GM19328 (cell line): ENCODE data around the gene INPP5E.

Experiments
- ATAC-seq: cut with Tn5 transposase; IDR thresholded peaks from one replicate; pipeline ENCODE4 v1.9.1; 2021; ENCODE audit warnings: mild to moderate bottlenecking, moderate library complexity; ENCODE audit not compliant: unreplicated experiment

INPP5E gene

DNA sequence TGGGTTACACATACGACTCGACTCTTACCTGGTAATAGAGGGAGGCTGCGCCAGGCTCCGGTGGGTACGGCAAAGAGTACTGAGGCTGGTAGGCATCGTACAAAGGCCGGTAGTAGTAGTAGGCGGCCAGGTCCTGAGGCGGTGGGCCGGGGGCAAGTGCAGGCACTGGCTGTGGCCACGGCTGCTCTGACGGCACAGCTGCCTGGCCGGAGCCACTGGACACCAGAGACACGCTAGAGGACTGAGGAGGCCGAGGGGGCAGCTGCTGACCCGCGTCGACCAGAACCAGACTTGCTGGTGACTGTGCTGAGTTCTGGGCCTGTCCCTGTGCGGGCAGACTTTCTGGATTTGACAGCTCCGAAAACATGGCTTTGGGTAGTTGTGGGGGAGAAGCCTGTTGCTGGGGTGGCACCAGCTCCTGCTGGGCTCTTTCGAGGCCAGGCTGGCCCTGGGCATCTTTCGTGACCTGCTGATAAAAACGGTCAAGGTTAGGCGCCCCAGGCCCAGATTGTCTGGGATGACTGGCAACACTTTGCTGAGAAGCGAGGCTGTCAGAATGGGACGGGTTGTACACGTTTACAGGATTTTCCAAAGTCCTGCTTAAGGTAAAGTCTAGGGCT, 34.5 kb upstream of the INPP5E start:
- no peak for ATAC-seq

DNA sequence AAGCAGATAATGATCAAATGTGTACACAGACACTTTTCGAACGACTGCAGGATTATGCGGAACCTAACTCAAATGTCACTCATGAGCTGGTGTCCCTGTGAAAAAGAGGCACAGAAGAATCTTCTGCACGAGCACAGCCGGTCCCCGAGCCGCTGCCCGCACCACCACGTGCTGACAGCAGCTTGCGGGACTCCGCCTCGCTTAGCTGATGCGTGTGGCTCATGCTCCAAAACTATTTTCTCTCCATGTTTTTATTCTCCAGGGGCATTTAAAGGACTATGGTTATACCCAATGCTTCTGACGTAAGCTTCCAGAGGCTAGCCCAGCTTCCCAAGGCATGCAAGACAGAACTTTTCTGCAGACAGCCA, 33.7 kb upstream of the INPP5E start:
- no peak for ATAC-seq

GRCh38 chr9:136472640-136473353, 33.2 kb upstream of the INPP5E start:
- ATAC-seq = no peak

DNA sequence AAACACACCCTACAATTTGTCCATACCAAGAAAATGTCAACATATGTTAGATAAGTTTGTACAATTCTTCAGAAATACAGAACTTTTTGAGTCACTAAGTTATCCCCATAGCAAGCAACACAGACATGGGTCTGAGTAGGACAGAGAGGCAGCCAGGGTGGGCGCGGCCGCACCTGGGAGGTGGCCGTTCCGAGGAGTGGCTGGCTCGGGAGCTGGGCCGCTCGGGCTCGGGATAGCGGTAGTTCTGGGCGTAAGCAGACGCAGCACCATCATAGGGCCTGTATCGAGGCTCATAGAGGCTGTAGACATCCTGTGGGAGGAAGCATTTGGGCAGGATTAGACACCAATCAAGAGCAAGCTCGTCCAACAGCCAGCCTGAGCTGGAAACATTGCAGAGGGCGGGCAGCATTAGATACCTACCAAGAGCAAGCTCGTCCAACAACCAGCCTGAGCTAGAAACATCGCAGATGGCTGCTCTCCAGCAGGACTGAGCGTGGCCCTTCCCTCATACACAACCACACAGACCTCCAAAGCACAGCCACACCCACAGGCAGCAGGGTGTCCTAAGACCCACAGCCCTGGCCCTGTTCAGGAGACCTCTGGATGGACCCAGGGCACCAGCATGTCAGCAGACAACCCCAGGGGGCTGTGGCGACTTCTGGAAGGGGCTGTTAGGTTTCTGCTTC, 32.3 kb upstream of the INPP5E start:
- ATAC-seq = no peak

GRCh38 chr9:136470792-136471469, 31.3 kb upstream of the INPP5E start:
- no peak for ATAC-seq

- no peak for ATAC-seq
Observed at GRCh38 chr9:136470356-136470755, 30.7 kb upstream of the INPP5E start.

GRCh38 chr9:136467766-136468165, 28.1 kb upstream of the INPP5E start:
- ATAC-seq = no peak

DNA sequence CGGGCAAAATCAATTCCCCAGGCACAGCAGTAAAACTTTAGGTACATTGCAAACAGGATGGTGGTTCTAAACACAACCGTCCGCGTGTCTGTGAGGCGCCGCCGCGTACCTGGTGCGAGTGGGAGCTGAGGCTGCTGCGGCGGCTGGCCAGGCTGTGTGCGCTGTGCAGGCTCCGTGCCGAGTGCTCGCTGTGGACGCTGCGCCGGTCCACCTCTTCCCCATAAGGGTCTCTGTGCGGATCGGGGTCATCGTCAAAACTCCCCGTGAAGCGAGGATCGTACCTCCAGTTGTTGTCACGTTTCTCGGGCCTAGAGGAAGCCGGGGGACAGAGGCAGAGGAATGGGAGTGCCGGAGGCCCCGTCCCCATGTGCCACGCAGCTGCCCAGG, 26.5 kb upstream of the INPP5E start:
- no peak for ATAC-seq

DNA sequence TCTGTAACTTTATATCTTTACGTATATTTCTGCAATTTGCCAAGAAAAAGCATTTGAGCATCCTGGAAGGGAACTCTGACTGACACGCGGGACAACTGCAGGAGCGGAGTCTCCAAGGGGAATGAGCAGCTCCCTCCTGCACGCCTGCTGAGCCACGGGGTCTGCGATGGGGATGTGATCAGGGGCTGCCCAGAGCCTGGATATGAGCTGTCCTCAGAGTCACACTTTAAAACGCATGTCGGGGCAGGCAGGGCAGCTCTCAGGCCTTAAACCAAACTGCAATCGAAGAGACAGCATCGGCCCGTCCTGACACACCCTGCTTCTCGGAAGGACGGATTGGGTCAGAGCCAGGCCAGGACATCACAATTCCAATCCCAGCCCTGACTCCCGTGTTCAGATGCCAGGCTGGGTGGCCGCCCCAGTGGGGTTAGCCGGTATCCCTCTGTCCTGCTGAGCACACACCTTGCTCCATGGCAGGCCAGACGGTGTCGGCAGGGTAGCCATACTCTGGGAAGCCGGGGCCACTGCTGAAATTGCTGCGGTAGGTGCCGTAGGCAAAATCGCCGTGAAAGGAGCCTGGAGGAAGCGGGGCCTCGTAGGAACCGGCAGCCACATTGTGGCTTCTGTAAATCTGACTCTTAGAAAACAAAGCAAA, 26.0 kb upstream of the INPP5E start:
- ATAC-seq = no peak

DNA sequence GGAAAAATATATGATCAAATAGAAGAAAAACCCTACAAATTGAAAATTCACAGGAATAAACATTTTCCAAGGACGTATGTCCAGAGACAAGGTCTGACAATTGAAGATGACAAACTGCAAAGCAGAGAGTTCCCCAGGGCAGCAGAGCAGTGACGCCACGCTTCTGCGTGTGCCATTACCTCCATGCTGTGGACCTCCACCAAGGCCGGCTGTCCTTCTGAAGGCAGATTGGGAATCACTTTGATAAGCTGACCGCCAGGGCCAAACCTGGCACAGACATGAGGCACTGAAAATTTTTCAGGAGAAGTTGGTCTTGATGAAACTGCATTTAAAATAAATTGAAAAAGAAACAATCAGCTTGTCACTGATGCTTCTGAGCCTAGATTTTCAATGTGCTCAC, 24.6 kb upstream of the INPP5E start:
- no peak for ATAC-seq

- no peak for ATAC-seq
Observed at GRCh38 chr9:136463578-136463977, 23.9 kb upstream of the INPP5E start.

DNA sequence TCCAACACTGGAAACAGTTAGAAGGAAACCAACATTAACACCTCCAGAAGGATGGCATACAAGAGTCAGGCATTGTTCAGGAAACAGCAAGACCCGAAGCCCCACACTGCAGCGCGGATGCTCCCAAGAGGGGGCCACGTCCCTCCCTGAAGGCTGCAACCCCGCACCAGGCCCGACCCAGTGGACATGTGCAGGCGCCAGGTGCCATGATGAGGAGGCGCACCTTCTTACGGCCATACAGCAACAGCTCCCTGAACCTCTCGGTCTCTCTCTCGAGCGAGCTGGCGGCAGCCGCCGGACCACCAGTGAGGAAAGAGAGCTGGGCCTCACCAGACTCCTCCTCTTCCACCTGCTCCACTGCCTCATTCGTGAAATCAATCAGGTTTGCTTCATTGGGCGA, 23.0 kb upstream of the INPP5E start:
- ATAC-seq = no peak

- ATAC-seq = no peak
Observed at GRCh38 chr9:136460772-136461325, 21.2 kb upstream of the INPP5E start.

DNA sequence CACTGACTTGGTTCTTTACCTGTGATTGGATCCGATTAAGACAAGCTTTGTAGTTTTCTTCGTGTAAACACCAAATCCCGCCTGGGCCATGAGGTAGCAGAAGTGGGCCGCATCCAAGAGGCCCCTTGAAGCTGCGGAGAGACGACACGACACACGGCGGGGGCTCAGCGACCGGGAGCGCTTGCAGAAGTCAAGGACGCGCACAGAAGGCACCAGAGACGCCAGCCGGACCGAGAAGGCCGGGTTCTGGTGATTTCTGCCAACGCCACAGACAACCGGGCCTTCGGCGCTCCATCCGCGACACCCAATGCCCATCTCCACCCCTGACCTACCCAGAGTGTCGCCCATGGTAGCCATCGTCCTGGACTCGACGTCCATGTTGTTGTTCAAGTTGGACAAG, 19.8 kb upstream of the INPP5E start:
- no peak for ATAC-seq

- no peak for ATAC-seq
Observed at GRCh38 chr9:136457326-136457725, 17.7 kb upstream of the INPP5E start.

DNA sequence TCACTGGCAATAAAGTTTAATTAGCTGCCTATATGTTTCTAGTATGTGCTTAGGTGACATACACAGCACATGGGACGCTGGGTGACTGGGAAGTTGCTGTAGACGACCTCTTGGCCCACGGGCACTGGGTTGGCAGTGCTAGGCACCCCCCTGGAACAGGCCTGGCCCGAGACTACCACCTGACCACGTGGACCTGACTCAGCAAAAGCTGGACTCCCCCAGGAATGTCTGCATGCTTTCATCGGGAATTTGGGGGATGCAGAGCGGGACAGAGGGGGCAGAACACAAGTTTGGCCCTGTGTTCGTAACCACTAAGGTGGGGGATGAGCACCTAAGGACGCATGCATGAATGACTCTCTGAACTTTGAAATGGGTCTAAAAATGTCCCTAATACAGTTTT, 16.6 kb upstream of the INPP5E start:
- ATAC-seq = no peak

- ATAC-seq = no peak
Observed at GRCh38 chr9:136455043-136456002, 15.7 kb upstream of the INPP5E start.

- ATAC-seq = no peak
Observed at GRCh38 chr9:136454026-136454796, 14.6 kb upstream of the INPP5E start.

GRCh38 chr9:136453326-136453725, 13.7 kb upstream of the INPP5E start:
- ATAC-seq = no peak
